ENCODE data around the gene HOXD9. TPM values are rescaled to one million over a fixed set of nuclear protein-coding genes. Genes with fewer than 3 reads are reported as not detected.
A peak's percentile ranks its signal among the peaks of the same experiment; 100 is the strongest.

Gene HOXD9
- total RNA-seq, 1 experiment from 2014 or later, result not detected

DNA sequence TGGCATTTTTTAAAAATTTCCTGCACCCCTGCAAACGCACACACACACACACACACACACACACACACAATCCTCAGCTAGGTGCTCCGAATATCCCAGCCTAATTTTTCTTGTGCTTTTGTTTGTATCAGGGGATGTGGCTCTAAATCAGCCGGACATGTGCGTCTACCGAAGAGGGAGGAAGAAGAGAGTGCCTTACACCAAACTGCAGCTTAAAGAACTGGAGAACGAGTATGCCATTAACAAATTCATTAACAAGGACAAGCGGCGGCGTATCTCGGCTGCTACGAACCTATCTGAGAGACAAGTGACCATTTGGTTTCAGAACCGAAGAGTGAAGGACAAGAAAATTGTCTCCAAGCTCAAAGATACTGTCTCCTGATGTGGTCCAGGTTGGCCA is 28.2 kb upstream of the HOXD9 start:
- ChIA-PET POLR2A (no interaction called here), CTCF (interaction anchor here (0.6 to 1.3 kb wide), 2 partner anchors 9 to 14 kb away, joined by 4 to 6 read pairs; no protein-coding TSS in a partner anchor)
- no peak for ATAC-seq
- Mint-ChIP-seq H3K36me3 (peaks cover 8% of the 10 kb centered on the region), H3K9me3 (no peaks in the 10 kb centered on the region), H3K4me3 (no peak overlapping the region), H3K4me1 (peaks cover 61% of the 10 kb centered on the region), H3K27ac (no peak overlapping the region), H3K27me3 (ENCODE audit: low read depth) (peaks cover 96% of the 10 kb centered on the region)
- TF ChIP-seq, protein P1, sequence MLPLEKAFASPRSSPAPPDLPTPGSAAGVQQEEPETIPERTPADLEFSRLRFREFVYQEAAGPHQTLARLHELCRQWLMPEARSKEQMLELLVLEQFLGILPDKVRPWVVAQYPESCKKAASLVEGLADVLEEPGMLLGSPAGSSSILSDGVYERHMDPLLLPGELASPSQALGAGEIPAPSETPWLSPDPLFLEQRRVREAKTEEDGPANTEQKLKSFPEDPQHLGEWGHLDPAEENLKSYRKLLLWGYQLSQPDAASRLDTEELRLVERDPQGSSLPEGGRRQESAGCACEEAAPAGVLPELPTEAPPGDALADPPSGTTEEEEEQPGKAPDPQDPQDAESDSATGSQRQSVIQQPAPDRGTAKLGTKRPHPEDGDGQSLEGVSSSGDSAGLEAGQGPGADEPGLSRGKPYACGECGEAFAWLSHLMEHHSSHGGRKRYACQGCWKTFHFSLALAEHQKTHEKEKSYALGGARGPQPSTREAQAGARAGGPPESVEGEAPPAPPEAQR (CRISPR knock-in tag; IDR thresholded peaks at IDR 0.05), result no peak
- TF ChIP-seq RORB (CRISPR knock-in tag; IDR thresholded peaks at IDR 0.05) (no peak), ZNF263 (CRISPR knock-in tag; IDR thresholded peaks at IDR 0.05; ENCODE audit: low read depth) (no peak), NR2C2 (CRISPR knock-in tag; IDR thresholded peaks at IDR 0.05) (no peak)
- no peak for DNase-seq (ENCODE audit: low spot score)

DNA sequence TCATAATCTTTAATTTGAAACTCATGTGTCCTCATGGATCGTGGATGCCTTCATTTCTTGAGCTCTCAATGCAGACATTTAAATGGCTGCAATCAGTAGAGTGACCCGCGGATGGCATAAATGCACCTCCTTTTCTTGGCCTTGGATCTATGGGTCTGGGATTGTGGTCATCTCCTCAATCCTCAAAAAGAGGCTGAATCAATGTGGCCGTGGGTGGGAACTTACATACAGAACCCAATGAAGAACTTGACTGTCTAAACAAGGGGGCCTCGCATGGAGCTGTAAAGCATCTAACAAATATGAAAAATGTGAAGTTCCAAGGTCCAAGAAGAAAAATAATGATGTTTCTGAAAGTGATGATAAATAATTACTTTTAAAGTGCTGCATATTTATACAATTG is 27.1 kb upstream of the HOXD9 start:
- Mint-ChIP-seq H3K36me3 (peaks cover 7% of the 10 kb centered on the region), H3K4me3 (peak overlapping the region; percentile 24; the same call in 1 of the 2 replicates), H3K9me3 (no peaks in the 10 kb centered on the region), H3K27me3 (ENCODE audit: low read depth) (peaks cover 96% of the 10 kb centered on the region), H3K27ac (no peak overlapping the region), H3K4me1 (peaks cover 68% of the 10 kb centered on the region)
- ChIA-PET POLR2A (no interaction called here), CTCF (interaction anchor here (4.2 kb wide), 1 partner anchor 14 kb away, joined by 56 read pairs; no protein-coding TSS in a partner anchor)
- no peak for ATAC-seq
- no peak for DNase-seq (ENCODE audit: low spot score)
- TF ChIP-seq NFE2L1 (CRISPR knock-in tag; IDR thresholded peaks at IDR 0.05), result no peak
- TF ChIP-seq ELF4 (CRISPR knock-in tag; IDR thresholded peaks at IDR 0.05; ENCODE audit: low read depth), result no peak
- no peak for TF ChIP-seq CREB1 (CRISPR knock-in tag; IDR thresholded peaks at IDR 0.05)
- TF ChIP-seq HMGA2 (CRISPR knock-in tag; IDR thresholded peaks at IDR 0.05), result no peak
- no peak for TF ChIP-seq ZNF396 (CRISPR knock-in tag; IDR thresholded peaks at IDR 0.05; ENCODE audit: borderline replicate concordance)
- TF ChIP-seq, protein P2, sequence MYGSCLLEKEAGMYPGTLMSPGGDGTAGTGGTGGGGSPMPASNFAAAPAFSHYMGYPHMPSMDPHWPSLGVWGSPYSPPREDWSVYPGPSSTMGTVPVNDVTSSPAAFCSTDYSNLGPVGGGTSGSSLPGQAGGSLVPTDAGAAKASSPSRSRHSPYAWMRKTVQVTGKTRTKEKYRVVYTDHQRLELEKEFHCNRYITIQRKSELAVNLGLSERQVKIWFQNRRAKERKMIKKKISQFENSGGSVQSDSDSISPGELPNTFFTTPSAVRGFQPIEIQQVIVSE (CRISPR knock-in tag; IDR thresholded peaks at IDR 0.05; ENCODE audit: borderline replicate concordance), result no peak
- TF ChIP-seq OVOL2 (CRISPR knock-in tag; IDR thresholded peaks at IDR 0.05; ENCODE audit: borderline replicate concordance), result no peak
- TF ChIP-seq SP1 (CRISPR knock-in tag; conservative IDR thresholded peaks at IDR 0.05), result no peak
- no peak for TF ChIP-seq GABPB1 (CRISPR knock-in tag; IDR thresholded peaks at IDR 0.05)
- TF ChIP-seq, protein P1 (CRISPR knock-in tag; IDR thresholded peaks at IDR 0.05), result no peak
- TF ChIP-seq ZNF416 (CRISPR knock-in tag; IDR thresholded peaks at IDR 0.05), result no peak
- TF ChIP-seq ZNF138 (CRISPR knock-in tag; conservative IDR thresholded peaks at IDR 0.05), result no peak
- no peak for TF ChIP-seq SMAD4 (CRISPR knock-in tag; IDR thresholded peaks at IDR 0.05)
- TF ChIP-seq RELA (CRISPR knock-in tag; IDR thresholded peaks at IDR 0.05; ENCODE audit: borderline replicate concordance), result no peak
- TF ChIP-seq, protein P3, sequence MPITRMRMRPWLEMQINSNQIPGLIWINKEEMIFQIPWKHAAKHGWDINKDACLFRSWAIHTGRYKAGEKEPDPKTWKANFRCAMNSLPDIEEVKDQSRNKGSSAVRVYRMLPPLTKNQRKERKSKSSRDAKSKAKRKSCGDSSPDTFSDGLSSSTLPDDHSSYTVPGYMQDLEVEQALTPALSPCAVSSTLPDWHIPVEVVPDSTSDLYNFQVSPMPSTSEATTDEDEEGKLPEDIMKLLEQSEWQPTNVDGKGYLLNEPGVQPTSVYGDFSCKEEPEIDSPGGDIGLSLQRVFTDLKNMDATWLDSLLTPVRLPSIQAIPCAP (CRISPR knock-in tag; IDR thresholded peaks at IDR 0.05), result no peak
- no peak for TF ChIP-seq TEAD1 (CRISPR knock-in tag; IDR thresholded peaks at IDR 0.05)
- TF ChIP-seq, protein P4, sequence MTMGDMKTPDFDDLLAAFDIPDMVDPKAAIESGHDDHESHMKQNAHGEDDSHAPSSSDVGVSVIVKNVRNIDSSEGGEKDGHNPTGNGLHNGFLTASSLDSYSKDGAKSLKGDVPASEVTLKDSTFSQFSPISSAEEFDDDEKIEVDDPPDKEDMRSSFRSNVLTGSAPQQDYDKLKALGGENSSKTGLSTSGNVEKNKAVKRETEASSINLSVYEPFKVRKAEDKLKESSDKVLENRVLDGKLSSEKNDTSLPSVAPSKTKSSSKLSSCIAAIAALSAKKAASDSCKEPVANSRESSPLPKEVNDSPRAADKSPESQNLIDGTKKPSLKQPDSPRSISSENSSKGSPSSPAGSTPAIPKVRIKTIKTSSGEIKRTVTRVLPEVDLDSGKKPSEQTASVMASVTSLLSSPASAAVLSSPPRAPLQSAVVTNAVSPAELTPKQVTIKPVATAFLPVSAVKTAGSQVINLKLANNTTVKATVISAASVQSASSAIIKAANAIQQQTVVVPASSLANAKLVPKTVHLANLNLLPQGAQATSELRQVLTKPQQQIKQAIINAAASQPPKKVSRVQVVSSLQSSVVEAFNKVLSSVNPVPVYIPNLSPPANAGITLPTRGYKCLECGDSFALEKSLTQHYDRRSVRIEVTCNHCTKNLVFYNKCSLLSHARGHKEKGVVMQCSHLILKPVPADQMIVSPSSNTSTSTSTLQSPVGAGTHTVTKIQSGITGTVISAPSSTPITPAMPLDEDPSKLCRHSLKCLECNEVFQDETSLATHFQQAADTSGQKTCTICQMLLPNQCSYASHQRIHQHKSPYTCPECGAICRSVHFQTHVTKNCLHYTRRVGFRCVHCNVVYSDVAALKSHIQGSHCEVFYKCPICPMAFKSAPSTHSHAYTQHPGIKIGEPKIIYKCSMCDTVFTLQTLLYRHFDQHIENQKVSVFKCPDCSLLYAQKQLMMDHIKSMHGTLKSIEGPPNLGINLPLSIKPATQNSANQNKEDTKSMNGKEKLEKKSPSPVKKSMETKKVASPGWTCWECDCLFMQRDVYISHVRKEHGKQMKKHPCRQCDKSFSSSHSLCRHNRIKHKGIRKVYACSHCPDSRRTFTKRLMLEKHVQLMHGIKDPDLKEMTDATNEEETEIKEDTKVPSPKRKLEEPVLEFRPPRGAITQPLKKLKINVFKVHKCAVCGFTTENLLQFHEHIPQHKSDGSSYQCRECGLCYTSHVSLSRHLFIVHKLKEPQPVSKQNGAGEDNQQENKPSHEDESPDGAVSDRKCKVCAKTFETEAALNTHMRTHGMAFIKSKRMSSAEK (CRISPR knock-in tag; IDR thresholded peaks at IDR 0.05; ENCODE audit: borderline replicate concordance), result no peak
- TF ChIP-seq ZNF263 (CRISPR knock-in tag; IDR thresholded peaks at IDR 0.05; ENCODE audit: low read depth), result no peak
- no peak for TF ChIP-seq ESRRA (CRISPR knock-in tag; IDR thresholded peaks at IDR 0.05; ENCODE audit: borderline replicate concordance)

Data from WTC11 (cell line).